ENCODE data around the gene PSMF1. TPM values are rescaled to one million over a fixed set of nuclear protein-coding genes. Genes with fewer than 3 reads are reported as not detected.

PSMF1 gene
- total RNA-seq, 4 donors from 2014 or later = 70.0 to 111 (median 89.0) TPM

- TF ChIP-seq POLR2A (IDR thresholded peaks at IDR 0.05) = no peak
- TF ChIP-seq CTCF (IDR thresholded peaks at IDR 0.05) = no peak
- WGBS, 2 donors = 94 to 100% methylated on average over 1 of the region's 1 CpG
- H3K4me1 ChIP-seq = no peaks in the 10 kb centered on the region
- peaks cover 11 to 100% (median 42%) of the 10 kb centered on the region in 3 donors for H3K36me3 ChIP-seq
- no peak for DNase-seq
- intact Hi-C loops (cut with DNase I) = no loop called here
- H3K27me3 ChIP-seq = no peaks in the 10 kb centered on the region
- H3K4me3 ChIP-seq = no peak overlapping the region
- H3K9me3 ChIP-seq = no peaks in the 10 kb centered on the region
- no peak overlapping the region for H3K27ac ChIP-seq
Observed at GRCh38 chr20:1165521-1165920, 47.1 kb downstream of the PSMF1 start.

DNA sequence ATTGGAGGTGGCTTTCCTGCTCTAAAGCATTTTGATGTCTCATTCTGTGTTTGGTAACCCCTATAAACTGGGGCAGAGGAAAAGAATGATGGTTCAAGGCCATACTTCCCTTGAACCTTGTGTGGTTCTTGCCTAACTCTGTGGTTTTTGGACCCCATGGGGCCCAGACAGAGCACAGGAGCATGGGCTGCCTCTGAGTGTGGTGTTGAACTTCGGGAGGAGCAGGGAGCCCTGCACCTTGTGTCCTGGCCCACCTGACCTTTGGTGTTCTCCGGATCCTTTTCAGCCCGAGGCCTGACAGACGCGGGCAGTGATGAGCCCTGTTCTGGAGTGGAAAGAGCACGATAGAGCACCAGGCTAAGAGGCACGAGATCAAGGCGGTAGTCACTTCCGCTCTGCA, 47.5 kb downstream of the PSMF1 start:
- DNase-seq = no peak
- no peaks in the 10 kb centered on the region for H3K27me3 ChIP-seq
- H3K4me3 ChIP-seq = no peak overlapping the region
- intact Hi-C loops (cut with DNase I) = no loop called here
- H3K27ac ChIP-seq = no peak overlapping the region
- H3K9me3 ChIP-seq = no peaks in the 10 kb centered on the region
- H3K4me1 ChIP-seq = no peaks in the 10 kb centered on the region
- WGBS, 2 donors = 97 to 100% methylated on average over 4 to 8 of the region's 9 CpGs
- TF ChIP-seq POLR2A (IDR thresholded peaks at IDR 0.05) = no peak
- TF ChIP-seq CTCF (IDR thresholded peaks at IDR 0.05) = no peak
- H3K36me3 ChIP-seq = peaks cover 11 to 100% (median 39%) of the 10 kb centered on the region in 3 donors

DNA sequence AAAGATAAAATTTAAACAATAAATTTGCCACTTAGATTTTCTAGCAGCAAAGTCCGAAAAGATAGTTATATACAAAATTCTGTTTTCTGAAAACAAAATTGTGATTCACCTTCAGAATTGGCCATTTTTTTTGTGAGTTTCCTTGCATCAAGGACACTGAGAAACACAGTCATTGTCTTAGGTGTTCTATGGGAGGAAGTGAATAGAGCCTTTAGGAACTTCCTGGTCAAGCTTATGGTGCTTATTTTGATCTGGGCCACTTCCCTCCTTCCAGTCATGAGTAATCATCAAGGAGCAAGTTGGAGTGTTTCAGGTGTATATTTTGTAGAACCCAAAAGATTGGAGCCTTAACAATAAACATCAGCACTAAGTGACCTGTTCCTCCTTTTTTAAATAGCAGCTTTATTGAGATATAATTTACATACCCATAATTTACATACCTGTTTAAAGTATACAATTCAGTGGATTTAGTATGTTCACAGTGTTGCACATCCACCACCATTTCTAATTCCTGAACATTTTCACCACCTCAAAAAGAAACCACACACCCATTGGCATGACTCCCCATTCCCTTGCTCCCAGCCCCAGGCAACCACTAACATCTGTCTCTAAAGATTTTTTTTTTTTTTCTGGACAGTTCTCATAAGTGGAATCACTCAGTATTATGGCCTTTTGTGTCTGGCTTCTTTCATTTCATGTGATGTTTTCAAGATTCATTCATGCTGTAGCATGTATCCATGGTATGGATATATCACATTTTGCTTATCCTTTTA, 48.7 kb downstream of the PSMF1 start:
- Histone ChIP-seq H3K27ac (no peak overlapping the region), H3K9me3 (no peaks in the 10 kb centered on the region), H3K27me3 (no peaks in the 10 kb centered on the region), H3K4me3 (no peak overlapping the region), H3K4me1 (no peaks in the 10 kb centered on the region), H3K36me3 (peaks cover 11 to 100% (median 36%) of the 10 kb centered on the region in 3 donors)
- TF ChIP-seq POLR2A (IDR thresholded peaks at IDR 0.05) (no peak), CTCF (IDR thresholded peaks at IDR 0.05) (no peak)
- WGBS, 2 donors = 87 to 89% methylated on average over 1 of the region's 1 CpG
- intact Hi-C loops (cut with DNase I) = no loop called here
- no peak for DNase-seq

DNA sequence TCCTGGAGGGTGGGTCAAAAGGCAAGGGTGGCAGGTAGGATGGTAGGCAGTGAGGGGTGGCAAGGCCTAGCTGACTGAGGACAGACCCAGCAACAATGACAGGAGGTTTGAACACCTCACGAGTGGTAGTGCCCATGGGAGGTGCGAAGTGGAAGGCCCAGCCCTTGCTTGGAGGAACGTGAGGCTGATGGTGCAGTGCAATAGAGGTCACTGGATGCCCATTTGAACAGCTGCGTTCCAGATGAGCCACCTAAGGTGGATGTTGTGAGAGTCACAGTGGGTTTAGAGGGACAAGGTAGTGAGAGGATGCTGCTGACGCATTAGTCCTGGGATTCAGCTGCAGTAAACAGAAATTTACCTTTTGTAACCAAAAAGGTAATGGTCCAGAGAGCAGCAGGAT, 50.8 kb downstream of the PSMF1 start:
- Histone ChIP-seq H3K27ac (no peak overlapping the region), H3K36me3 (peaks cover 13 to 100% (median 29%) of the 10 kb centered on the region in 3 donors), H3K27me3 (no peaks in the 10 kb centered on the region), H3K9me3 (no peaks in the 10 kb centered on the region), H3K4me1 (no peaks in the 10 kb centered on the region), H3K4me3 (no peak overlapping the region)
- DNase-seq = no peak
- WGBS, 2 donors = 95 to 100% methylated on average over 2 to 5 of the region's 5 CpGs
- TF ChIP-seq POLR2A (IDR thresholded peaks at IDR 0.05) (no peak), CTCF (IDR thresholded peaks at IDR 0.05) (no peak)
- intact Hi-C loops (cut with DNase I) = no loop called here

DNA sequence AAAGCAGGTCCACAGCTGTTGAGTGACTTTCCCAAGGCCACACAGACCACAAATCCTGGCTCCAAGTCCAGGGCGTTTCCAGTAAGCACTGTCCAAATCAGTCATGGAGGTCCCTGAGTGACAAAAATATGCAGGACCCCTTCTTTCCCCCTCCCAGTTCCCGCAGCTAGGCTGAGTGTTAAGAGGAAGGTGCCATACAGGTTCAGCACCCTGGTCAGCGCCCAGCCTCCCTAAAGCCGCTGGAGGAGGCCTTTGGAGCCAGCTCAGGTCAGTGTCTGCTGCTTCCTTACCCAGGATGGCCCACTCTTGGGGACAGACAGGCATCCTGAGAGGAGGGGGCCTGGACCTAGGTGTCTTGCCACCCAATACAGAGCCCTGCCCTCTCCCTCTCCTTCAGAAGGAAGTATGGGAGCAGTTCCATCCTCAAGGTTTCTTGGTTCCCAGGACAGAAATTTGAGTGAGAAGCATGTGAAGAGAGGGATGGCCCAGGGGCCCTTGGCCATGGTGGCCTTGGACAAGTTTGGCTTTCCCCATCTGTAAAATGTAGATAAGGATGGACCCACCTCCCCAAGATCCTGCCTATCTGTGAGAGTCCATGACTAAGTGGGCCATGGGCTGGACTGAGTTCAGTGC, 53.2 kb downstream of the PSMF1 start:
- DNase-seq = no peak
- TF ChIP-seq CTCF (IDR thresholded peaks at IDR 0.05) = no peak
- TF ChIP-seq POLR2A (IDR thresholded peaks at IDR 0.05) = no peak
- Histone ChIP-seq H3K9me3 (no peaks in the 10 kb centered on the region), H3K27me3 (no peaks in the 10 kb centered on the region), H3K4me1 (no peaks in the 10 kb centered on the region), H3K27ac (no peak overlapping the region), H3K4me3 (no peak overlapping the region), H3K36me3 (peaks cover 11 to 100% (median 18%) of the 10 kb centered on the region in 3 donors)
- WGBS, 2 donors = 70 to 83% methylated on average over 1 to 2 of the region's 4 CpGs
- intact Hi-C loops (cut with DNase I) = no loop called here
